Prostate gland (tissue), 2 donors: ENCODE data around the gene IMPDH2.

Source experiments
- CTCF ChIP-seq, 4 experiments: fragments of 200-600 bp in 2 of 4; fragments of 450-650 bp in 2 of 4; sonication (generic) in 2 of 4; IDR thresholded peaks; 1 replicate in 3 of 4; 2 replicates in 1 of 4; pipeline ENCODE4 v1.5.1; 2016 to 2019; ENCODE audit warnings: antibody characterized with exemption in 4 of 4, mild to moderate bottlenecking in 2 of 4, moderate library complexity in 2 of 4
- POLR2A ChIP-seq: fragments of 450-650 bp; IDR thresholded peaks from one replicate; pipeline ENCODE4 v1.6.1; 2016; ENCODE audit warnings: antibody characterized with exemption, mild to moderate bottlenecking
- POLR2AphosphoS5 ChIP-seq: sonication (generic); formaldehyde crosslinking; IDR thresholded peaks from one replicate; pipeline ENCODE4 v1.6.1; 2017; ENCODE audit warnings: antibody characterized with exemption

DNA sequence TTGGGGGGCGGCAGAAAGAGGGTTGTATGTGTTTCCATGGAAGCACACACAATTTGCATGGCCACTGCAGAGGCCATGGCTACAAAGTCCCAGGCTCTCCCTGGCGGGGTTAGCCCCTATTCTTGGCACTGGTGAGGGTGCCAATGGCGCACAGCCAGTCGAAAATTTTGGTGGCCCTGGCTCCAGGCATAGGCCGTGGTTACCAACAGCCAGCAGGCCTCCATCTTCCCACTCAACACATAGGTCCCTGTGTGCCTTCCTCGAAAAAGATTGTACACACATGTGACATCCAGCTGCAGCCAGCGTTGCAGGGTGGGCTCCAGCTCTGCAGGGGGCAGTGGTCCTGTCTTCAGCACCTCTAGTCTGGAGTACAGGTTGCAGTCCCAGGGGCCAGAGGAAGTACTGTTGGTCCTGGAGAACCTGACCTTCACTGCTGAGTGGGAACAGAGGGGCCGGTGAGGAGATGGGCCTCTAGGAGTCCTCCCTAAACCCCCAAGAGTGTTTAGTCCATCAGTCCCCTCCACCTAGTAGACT lies 32.0 kb downstream of the IMPDH2 start:
- TF ChIP-seq CTCF (IDR thresholded peaks at IDR 0.05) (no peak), POLR2A (no peak), POLR2AphosphoS5 (no peak)
